ENCODE measurements around the gene ISG20L2. TPM values are rescaled to one million over a fixed set of nuclear protein-coding genes. Genes with fewer than 3 reads are reported as not detected.
A peak's percentile ranks its signal among the peaks of the same experiment; 100 is the strongest.

ISG20L2 gene
- total RNA-seq, 1 donor from 2014 or later: 42.7 TPM

GRCh38 chr1:156690675-156691036, 37.9 kb downstream of the ISG20L2 start:
- DNase-seq (ENCODE audit: low spot score): no peak

- no peak for DNase-seq (ENCODE audit: low spot score)
Measured at GRCh38 chr1:156689953-156690674, 38.5 kb downstream of the ISG20L2 start.

- peak; percentile 84 for DNase-seq (ENCODE audit: low spot score)
Measured at GRCh38 chr1:156689035-156689952, 39.3 kb downstream of the ISG20L2 start.

- DNase-seq (ENCODE audit: low spot score): no peak
Measured at GRCh38 chr1:156684227-156684782, 44.3 kb downstream of the ISG20L2 start.

GRCh38 chr1:156682166-156682890, 46.2 kb downstream of the ISG20L2 start:
- DNase-seq (ENCODE audit: low spot score): no peak

- DNase-seq (ENCODE audit: low spot score): no peak
Measured at GRCh38 chr1:156681196-156681960, 47.2 kb downstream of the ISG20L2 start.

- DNase-seq (ENCODE audit: low spot score): no peak
Measured at GRCh38 chr1:156680056-156680455, 48.5 kb downstream of the ISG20L2 start.

GRCh38 chr1:156677616-156678596, 50.7 kb downstream of the ISG20L2 start:
- no peak for DNase-seq (ENCODE audit: low spot score)

- DNase-seq (ENCODE audit: low spot score): peak; percentile 77
Measured at GRCh38 chr1:156676820-156677615, 51.5 kb downstream of the ISG20L2 start, which contains the start of gene NES. Gene NES (minus strand): TSS chr1:156677407. CDS start chr1:156677264, 143 bp downstream.

GRCh38 chr1:156676114-156676819, 52.3 kb downstream of the ISG20L2 start:
- no peak for DNase-seq (ENCODE audit: low spot score)

GRCh38 chr1:156675210-156676113, 53.1 kb downstream of the ISG20L2 start:
- DNase-seq (ENCODE audit: low spot score): no peak

GRCh38 chr1:156673387-156674121, 55.0 kb downstream of the ISG20L2 start:
- no peak for DNase-seq (ENCODE audit: low spot score)
